Rectal smooth muscle tissue (tissue), 1 donor: ENCODE data around the gene PSMB3.

Experiments
- H3K27ac ChIP-seq: one replicate; pipeline ENCODE4 v1.7.0; 2013; ENCODE audit warnings: low read depth, low read length, inconsistent platforms
- H3K27me3 ChIP-seq: one replicate; pipeline ENCODE4 v1.7.0; 2013; ENCODE audit warnings: low read length; ENCODE audit not compliant: control insufficient read depth, insufficient read depth
- H3K36me3 ChIP-seq: one replicate; pipeline ENCODE4 v1.7.0; 2013; ENCODE audit warnings: low read length; ENCODE audit not compliant: control insufficient read depth, insufficient read depth
- H3K4me1 ChIP-seq: one replicate; pipeline ENCODE4 v1.7.0; 2013; ENCODE audit warnings: low read length; ENCODE audit not compliant: control insufficient read depth, insufficient read depth
- H3K4me3 ChIP-seq: one replicate; pipeline ENCODE4 v1.7.0; 2013; ENCODE audit warnings: low read length
- H3K9ac ChIP-seq: one replicate; pipeline ENCODE4 v1.7.0; 2013; ENCODE audit warnings: low read length

Gene PSMB3

DNA sequence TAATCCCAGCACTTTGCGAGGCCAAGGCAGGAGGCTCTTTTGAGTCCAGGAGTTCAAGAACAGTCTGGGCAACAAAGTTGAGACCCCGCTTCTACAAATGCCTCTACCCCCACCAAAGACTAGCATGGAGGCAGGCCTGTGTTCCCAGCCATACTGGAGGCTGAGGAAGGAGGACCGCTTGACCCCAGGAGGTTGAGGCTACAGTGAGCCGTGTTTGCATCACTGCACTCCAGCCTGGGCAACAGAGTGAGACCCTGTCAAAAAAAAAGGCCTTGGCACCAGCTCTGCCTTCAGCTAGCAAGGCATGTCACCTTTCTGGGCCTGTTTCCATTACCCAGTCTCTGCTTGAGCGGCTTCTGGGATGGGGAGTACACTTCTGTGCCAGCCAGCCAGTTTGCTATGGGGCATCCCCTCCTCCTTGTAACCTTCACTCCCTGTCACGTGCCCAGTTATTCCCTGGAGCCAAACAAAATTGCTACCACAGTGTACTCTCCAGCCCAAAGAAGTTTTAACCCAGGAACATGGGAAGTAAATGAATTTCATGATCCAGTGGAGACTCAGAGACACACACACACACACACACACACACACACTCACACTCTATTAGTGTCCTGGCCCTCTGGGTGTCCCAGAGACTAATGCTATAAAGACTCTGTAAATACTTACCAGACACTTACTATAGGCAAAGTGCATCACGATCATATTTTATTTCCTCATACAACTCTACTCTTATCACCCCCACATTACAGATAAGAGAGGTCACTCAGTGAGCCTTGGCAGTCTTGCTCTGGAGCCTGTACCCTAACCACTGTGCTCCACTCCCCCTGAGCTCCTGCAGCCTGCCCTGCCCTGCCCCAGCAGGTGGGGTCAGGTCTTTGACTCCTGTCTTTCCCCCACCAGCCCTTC is 19.9 kb upstream of the PSMB3 start:
- Histone ChIP-seq H3K36me3 (peaks cover 9% of the 10 kb centered on the region), H3K4me3 (peak overlapping the region; percentile 13), H3K9ac (no peak overlapping the region), H3K27me3 (no peaks in the 10 kb centered on the region), H3K4me1 (peaks cover 6% of the 10 kb centered on the region), H3K27ac (peak overlapping the region; percentile 23)

DNA sequence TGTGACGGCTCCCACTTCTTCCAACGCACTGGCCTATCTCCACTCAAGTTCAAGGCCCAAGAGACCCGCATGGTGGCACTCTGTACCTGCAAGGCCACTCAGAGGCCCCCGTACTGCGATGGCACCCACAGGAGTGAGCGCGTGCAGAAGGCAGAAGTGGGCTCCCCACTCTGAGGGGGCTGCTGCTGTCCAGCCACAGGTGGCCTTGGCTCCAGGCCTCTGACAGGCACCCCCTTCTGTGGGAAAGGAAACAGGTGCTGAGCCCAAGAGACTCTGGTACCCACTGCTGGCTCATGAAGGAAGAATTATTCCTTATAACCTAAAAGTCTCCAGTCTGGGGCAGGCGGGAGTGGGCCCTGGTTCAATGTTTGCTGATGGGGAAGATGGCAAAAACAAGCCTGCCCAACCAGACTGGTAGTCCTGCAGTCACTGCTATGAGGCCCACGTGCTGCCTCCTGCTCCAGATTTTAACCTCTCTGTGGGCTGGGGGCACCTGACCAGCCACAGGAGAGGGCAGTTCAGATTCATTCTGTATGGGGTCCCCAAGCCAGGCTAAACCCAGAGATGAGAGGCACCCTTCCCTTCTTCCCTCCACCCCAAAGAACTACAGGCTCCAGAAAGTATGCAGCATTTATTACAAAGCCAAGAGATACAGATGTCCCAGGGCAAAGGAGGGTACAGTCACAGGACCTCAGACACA is 19.1 kb upstream of the PSMB3 start:
- Histone ChIP-seq H3K4me3 (no peak overlapping the region), H3K9ac (no peak overlapping the region), H3K27me3 (no peaks in the 10 kb centered on the region), H3K4me1 (peaks cover 6% of the 10 kb centered on the region), H3K36me3 (peaks cover 9% of the 10 kb centered on the region), H3K27ac (no peak overlapping the region)

DNA sequence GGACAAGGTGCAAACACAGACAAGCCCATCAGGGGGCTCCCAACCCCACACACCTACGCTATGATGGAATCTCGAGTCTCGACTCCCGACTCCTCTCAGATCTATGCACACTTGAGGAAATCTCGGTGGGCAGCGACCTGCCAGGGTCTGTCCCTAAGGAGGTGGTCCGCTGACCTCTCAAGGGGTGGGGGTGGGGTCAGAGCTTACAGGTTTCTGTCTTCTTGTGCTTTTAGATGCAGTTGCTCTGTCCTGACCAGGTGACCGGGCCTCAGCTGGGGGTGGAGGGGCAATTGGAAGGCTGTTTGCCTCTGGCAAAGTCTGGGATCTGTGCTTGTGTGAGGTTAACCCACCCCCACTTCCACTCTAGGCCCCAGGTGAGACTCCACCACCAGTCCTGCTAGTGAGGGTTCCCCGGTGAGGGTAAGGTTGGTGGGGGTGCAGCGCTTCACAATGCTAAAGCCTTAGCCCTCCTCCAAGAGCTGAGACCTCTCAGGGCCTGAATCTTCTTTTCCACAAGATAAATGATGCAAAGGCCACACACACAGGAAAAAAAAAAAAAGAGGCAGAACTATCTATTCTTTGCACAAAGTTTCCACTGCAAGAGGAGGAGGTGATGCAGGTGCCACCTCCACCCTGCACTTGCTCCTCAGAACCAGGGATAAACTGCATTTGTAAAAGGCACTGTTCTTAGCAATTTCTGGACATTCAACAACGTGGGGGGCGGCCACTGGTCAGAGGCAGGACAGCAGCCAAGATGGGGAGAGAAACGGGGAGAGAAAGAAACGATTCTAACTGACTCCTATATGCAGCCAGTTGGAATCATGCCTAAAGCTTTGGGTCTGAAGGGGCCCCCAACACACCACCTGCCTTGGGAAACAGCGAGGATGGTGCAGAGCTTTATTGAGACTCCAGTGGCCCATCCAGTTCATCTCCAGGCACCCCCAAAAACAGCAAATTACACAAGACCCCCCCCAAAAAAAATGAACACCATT is 18.3 kb upstream of the PSMB3 start:
- Histone ChIP-seq H3K27me3 (no peaks in the 10 kb centered on the region), H3K4me3 (no peak overlapping the region), H3K9ac (no peak overlapping the region), H3K27ac (no peak overlapping the region), H3K4me1 (peaks cover 6% of the 10 kb centered on the region), H3K36me3 (peaks cover 9% of the 10 kb centered on the region)

DNA sequence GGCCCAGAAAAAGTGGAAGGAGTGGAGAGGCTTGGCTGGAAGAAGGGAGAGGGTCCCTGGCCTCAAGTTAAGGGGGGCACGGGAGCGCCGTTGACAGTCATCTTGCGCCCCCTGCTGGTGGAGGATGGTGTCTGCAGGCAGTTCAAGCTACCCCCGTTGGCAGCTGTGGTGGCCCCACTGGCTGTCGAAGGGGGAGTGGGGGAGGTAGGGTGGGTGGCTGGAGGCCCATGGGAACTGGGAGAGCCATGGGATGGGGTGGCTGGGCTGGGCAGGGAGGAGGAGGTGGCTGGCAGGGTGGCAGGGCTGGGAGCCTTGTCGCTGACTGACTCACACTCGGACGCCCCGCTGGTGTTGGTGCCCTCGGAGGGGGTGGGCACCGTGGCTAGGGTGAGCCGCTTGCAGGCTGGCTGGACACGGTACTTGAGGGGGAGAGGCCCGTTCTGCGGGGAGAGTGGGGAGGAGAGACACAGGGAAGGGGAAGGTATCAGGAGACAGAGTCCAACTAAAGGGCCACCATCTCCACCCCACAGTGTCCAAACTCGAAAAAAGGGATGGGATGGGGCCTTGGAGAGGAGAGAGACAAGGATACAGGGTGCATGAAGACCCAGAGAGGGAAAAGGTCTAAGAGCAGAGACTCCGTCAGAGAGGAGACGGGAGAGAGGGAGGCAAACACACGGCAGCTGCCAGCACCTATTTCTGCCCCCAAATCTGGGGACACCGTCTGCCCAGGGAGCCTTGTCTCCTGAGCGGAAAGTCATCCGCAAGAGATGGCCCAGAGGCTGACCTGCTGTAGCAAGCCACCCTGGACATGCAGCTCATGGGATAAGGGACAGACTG is 17.2 kb upstream of the PSMB3 start:
- Histone ChIP-seq H3K9ac (no peak overlapping the region), H3K4me3 (no peak overlapping the region), H3K4me1 (peaks cover 6% of the 10 kb centered on the region), H3K27me3 (no peaks in the 10 kb centered on the region), H3K27ac (no peak overlapping the region), H3K36me3 (peaks cover 13% of the 10 kb centered on the region)

DNA sequence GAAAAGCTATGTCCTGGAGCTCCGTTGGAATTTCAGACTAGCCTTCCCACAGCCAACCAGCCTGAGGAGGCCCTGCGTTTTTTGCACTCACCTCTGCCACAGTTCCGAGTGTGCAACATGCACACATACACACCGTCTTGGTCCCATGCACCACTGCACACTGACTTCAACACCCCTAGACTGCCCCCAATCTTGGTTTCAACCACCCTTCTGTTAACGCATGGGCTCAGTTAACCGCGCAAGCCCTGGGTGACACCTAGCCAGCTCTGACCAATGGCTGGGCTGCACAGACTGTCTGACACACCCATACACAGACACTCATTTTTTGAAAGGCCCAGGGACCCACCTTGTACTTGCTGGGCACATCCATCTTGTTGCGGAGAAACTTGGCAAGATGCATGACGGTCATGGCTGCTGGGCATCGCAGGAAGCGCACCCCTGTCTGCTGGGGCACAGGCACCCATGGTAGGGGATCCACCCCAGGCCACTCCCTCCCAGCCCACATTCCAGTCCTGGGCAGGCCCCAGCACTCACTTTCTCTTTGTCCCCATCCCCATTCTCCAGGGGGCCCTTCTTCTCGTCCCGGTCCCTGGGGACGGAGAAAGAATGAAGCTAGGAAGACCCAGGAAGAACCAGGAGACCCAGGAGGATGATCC is 14.4 kb upstream of the PSMB3 start:
- H3K27me3 ChIP-seq = no peaks in the 10 kb centered on the region
- H3K4me1 ChIP-seq = peaks cover 23% of the 10 kb centered on the region
- H3K9ac ChIP-seq = no peak overlapping the region
- H3K27ac ChIP-seq = no peak overlapping the region
- H3K36me3 ChIP-seq = peaks cover 10% of the 10 kb centered on the region
- H3K4me3 ChIP-seq = no peak overlapping the region

DNA sequence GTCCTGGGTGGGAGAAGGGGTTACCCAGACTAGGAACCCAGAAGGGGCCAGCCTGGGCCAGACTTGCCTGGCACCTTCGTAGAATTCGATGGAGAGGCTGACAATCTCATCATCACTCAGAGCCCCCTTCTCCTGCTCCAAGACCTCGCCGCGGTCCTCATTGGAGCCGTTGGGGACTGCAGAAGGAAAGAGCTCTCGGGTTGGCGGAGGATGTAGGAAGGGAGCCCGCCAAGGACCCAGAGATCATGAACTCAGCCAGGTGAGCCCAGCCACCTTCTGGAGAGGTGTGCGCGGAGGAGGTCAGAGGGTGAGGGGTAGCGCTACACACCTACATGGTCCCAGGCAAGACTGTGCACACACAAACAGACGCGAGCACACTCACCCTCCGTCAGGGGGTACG is 13.9 kb upstream of the PSMB3 start:
- Histone ChIP-seq H3K27me3 (no peaks in the 10 kb centered on the region), H3K27ac (no peak overlapping the region), H3K36me3 (peaks cover 8% of the 10 kb centered on the region), H3K4me1 (peaks cover 23% of the 10 kb centered on the region), H3K4me3 (no peak overlapping the region), H3K9ac (no peak overlapping the region)

DNA sequence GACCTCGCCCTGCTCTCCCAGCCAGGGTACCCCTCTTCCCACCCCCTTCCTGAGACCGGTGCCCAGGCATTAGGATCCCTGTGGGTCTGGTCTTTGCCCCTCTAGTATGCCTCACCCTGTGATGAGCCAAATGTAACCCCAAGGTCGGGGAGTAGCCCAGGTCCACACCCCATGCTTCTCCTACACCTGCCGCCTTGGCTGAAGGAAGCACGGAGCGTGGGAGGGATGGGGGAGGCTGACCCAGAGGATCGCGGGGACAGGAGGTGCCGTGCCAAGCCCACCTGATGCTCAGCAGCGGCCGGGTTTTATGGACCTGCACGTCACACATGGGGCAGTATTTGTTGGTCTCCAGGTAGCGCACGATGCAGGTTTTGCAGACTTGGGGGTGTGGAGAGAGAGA is 13.2 kb upstream of the PSMB3 start:
- H3K27ac ChIP-seq = no peak overlapping the region
- H3K36me3 ChIP-seq = peaks cover 8% of the 10 kb centered on the region
- H3K27me3 ChIP-seq = no peaks in the 10 kb centered on the region
- H3K4me1 ChIP-seq = peaks cover 23% of the 10 kb centered on the region
- no peak overlapping the region for H3K9ac ChIP-seq
- H3K4me3 ChIP-seq = no peak overlapping the region

DNA sequence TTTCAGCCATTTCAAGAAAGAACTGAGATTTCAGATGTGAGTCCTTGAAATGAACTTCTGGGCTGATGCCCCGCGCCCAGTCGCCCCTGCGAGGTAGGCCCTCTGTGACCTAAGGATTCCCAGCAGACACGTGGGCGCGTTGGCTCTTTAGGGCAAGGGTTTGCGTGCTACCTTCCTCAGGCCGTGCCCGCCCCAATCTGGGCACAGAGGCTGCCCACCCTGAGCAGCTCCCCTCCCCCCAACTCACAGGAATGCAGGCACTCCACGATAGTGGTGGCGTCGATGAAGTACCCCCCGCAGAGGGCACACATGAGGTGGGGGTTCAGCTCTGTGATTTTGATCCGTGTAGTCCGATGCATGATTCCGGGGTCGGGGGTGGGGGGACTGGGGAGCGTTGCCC is 12.5 kb upstream of the PSMB3 start:
- Histone ChIP-seq H3K27me3 (no peaks in the 10 kb centered on the region), H3K36me3 (peaks cover 8% of the 10 kb centered on the region), H3K9ac (no peak overlapping the region), H3K4me1 (peaks cover 23% of the 10 kb centered on the region), H3K27ac (no peak overlapping the region), H3K4me3 (no peak overlapping the region)

DNA sequence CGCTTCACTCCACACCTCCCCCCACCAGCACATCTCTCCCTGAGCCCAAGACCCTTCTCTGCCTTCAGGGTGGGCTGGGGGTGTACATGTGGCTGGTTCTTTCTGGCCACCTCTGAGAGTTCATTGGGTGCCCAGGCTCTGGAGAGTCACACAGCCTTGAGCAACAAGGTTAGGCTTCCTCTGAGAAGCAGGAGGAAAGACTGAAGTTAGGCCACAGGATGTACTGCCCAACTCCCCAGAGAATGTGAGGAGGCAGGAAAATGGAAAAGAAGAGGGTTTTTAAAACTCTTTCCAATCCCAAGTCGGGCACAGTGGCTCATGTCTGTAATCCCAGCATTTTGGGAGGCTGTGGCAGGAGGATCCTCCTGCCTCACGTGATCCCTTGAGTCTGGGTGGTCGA is 11.7 kb upstream of the PSMB3 start:
- Histone ChIP-seq H3K9ac (no peak overlapping the region), H3K27ac (no peak overlapping the region)

DNA sequence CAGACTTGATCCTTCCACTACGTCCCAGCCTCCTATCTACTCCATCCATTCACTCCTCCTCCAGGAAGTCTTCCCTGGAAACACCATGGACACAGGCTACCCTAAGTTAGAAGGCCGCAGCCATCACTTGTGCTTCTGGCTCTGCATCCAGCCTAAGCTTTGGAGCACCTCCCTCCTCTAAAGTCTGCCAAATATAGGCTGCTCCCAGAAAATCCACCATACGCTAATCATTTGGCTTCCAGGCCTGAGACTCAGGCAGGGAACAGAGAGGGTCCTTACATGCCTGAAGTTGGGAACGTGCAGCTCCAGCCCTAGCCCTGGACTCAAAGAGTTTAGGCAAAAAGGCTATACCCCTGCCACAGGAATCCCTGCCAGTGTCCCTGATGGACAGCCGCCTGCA is 11.1 kb upstream of the PSMB3 start:
- peak overlapping the region; percentile 4 for H3K4me3 ChIP-seq
- H3K9ac ChIP-seq = no peak overlapping the region
- peaks cover 23% of the 10 kb centered on the region for H3K4me1 ChIP-seq
- no peaks in the 10 kb centered on the region for H3K27me3 ChIP-seq
- peak overlapping the region; percentile 89 for H3K27ac ChIP-seq
- peaks cover 4% of the 10 kb centered on the region for H3K36me3 ChIP-seq

More for the DNA sequence above, 11.7 kb upstream of the PSMB3 start:
- H3K4me1 ChIP-seq = peaks cover 23% of the 10 kb centered on the region
- H3K36me3 ChIP-seq = peaks cover 4% of the 10 kb centered on the region
- H3K4me3 ChIP-seq = no peak overlapping the region
- no peaks in the 10 kb centered on the region for H3K27me3 ChIP-seq

DNA sequence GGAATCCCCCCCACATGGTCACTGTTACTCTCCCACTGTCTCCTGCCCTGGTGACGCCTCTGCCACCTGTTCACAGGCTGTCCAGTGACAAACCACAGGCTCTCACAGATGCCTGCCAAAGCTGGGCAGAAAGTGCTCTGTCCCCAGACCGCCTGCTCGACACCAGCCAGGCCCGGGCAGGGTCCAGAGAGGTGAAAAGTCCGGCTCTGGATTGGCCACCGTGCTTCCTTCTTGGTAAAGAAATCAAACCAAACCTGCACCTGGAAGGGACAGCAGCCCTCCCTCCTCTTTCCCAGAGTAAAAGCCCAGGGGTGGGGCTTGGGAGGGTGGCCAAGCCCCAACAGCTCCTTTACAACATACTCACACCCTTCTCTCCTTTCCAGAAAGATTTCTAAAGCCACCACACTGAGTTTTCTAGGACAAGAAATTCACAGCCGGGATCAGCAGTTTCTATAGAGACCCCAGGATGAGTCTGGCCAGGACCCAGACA is 10.6 kb upstream of the PSMB3 start:
- H3K4me3 ChIP-seq = peak overlapping the region; percentile 39
- peak overlapping the region; percentile 89 for H3K27ac ChIP-seq
- peaks cover 23% of the 10 kb centered on the region for H3K4me1 ChIP-seq
- H3K36me3 ChIP-seq = peaks cover 4% of the 10 kb centered on the region
- no peak overlapping the region for H3K9ac ChIP-seq
- H3K27me3 ChIP-seq = no peaks in the 10 kb centered on the region
